GM19463 (cell line): ENCODE measurements around the gene FATE1.
A peak's percentile ranks its signal among the peaks of the same experiment; 100 is the strongest.

ENCODE experiments used
- ATAC-seq: cut with Tn5 transposase; IDR thresholded peaks from one replicate; pipeline ENCODE4 v1.9.1; 2021; ENCODE audit warnings: mild to moderate bottlenecking, moderate library complexity; ENCODE audit not compliant: unreplicated experiment

Gene FATE1

DNA sequence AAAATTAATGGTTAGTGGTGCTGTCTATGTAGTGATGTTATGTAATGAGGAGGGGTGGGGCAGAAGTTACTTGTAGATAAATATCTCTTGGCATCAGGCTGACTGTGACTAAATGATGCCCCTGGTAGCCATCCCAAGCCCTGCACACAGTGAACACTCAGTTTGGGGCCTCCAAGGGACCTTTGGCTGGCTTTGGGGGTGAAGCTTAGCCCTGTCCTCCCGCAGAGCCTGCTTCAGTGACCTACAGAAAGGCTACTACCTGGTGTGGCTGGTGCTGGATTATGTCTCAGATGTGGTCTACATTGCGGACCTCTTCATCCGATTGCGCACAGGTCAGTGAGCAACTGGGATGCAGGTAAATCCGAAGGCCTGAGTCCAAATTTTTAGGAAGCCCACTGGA, 26.5 kb downstream of the FATE1 start:
- ATAC-seq: no peak

DNA sequence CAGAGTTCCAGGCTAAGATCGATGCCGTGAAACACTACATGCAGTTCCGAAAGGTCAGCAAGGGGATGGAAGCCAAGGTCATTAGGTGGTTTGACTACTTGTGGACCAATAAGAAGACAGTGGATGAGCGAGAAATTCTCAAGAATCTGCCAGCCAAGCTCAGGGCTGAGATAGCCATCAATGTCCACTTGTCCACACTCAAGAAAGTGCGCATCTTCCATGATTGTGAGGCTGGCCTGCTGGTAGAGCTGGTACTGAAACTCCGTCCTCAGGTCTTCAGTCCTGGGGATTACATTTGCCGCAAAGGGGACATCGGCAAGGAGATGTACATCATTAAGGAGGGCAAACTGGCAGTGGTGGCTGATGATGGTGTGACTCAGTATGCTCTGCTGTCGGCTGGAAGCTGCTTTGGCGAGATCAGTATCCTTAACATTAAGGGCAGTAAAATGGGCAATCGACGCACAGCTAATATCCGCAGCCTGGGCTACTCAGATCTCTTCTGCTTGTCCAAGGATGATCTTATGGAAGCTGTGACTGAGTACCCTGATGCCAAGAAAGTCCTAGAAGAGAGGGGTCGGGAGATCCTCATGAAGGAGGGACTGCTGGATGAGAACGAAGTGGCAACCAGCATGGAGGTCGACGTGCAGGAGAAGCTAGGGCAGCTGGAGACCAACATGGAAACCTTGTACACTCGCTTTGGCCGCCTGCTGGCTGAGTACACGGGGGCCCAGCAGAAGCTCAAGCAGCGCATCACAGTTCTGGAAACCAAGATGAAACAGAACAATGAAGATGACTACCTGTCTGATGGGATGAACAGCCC, 28.0 kb downstream of the FATE1 start:
- ATAC-seq: no peak

DNA sequence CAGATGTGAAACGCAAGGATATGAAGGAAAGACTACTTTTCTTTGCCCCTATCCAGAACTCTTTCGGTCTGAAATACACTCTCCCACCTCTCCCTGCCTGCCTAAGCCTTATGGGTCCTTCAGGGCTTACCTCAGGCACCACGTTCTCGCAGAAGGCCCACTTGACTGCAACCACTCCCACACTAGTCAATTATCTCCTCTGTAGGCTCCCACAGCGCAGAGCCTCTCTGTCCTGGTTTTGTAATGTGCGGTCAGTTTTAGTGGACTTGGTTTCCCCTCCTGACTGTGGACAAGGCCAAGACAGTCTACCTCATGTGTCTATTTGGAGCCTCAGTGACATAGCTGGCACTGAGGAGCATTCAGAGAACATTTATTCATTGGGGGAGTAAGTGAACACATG, 29.8 kb downstream of the FATE1 start:
- ATAC-seq: no peak

DNA sequence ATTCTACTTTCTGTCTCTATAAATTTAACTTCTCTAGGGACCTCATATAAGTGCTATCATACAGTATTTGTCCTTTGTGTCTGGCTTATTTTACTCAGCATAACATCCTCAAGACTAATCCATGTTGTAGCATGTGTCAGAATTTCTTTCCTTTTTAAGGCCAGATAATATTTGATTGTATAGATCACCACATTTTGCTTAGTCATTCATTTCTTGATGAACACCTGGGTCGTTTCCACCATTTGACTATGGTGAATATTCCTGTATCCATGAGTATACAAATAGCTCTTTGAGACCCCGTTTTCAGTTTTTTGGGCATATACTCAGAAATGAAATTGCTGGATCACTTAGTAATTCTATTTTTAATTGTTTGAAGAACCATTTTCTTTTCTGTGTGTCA, 30.7 kb downstream of the FATE1 start:
- no peak for ATAC-seq

DNA sequence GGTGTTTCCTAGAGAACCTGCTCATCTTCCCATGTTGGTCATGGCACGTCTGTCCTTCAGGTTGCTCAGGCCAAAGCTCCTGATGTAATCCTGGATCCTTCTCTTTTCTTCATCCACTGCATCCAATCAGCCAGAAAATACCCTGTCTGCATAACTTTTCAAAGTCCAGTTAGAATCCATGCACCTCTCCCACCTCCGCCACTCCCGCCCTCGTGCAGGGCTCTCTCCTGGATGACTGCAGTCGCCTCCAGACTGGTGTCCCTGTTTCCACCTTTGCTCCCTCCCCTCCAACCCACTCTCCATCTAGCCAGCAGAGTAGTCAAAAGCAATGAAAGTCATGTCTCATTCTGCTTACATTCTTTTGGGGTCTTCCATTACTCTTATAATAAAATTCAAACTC, 34.7 kb downstream of the FATE1 start:
- no peak for ATAC-seq

DNA sequence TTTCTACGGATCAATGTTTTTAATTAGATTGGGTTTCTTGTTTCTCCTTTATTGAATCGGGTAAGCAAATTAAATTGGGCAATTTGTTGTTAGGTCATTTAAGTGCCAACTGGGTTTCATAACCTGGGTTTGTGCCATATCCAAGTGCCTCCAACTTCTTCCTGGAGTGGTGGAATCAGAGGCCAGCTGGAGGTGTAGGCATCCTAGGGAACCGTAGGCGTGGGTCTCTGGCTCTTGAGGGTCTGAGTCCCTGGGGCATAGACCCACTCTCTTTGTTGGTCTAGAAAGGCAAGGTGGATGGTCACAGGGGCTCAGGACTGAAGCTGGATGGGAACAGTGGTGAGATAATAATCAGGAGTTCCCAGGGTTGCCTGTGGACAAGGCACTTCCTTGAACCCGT, 37.0 kb downstream of the FATE1 start:
- no peak for ATAC-seq

DNA sequence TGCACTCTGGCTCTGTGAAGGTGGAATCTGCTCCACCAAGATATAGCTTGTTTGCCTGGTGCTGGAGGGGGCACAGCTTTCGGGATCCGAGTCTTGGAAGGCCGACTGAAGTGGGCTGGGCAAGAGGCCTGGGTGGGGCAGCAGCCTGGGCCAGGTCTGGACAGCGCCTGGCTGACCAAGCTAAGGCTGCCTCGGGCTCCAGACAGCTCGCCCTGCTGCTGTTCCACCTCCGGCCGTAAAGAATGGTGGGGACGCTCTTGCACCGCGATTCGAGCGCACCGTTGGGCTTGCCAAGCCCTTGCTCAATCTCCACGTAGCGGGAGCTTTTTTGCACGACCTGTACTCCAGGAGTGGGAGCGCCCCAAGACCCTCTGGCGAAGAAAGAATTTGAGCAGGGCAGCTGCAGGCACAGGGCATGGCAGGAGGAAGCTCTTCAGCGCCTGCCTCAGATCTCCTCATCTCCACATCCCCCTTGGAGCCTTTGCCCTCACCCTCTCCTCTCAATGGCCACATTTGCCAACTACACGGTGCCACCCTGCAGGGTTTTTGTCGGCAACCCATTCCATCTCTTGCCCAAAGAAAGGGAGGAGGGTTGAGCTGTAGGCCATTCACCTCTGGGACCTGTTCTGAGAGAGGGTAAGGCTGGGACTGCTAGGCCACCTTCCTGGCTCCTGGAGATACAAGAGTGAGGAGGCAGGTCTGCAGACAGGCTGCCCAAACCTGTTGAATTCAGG, 37.6 kb downstream of the FATE1 start:
- peak; percentile 91 for ATAC-seq

DNA sequence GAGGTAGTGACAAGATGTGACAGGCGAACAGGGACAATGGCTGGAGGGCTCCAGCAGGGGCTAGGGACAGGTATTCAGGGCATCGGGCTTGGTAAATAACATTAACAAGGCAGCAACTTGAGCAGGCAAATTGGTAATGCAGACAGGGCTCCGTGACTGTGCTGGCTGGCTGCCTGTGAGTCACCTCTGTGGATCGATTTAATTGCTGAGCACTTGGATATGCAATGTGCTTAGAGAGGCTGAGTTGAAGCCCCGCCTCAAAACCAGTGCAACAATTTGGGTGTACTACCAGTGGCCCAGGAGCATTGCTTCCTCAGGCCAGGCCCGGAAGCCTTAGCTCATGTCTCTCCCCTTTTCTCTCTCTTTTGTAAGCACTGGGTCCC, 38.2 kb downstream of the FATE1 start:
- ATAC-seq: no peak

DNA sequence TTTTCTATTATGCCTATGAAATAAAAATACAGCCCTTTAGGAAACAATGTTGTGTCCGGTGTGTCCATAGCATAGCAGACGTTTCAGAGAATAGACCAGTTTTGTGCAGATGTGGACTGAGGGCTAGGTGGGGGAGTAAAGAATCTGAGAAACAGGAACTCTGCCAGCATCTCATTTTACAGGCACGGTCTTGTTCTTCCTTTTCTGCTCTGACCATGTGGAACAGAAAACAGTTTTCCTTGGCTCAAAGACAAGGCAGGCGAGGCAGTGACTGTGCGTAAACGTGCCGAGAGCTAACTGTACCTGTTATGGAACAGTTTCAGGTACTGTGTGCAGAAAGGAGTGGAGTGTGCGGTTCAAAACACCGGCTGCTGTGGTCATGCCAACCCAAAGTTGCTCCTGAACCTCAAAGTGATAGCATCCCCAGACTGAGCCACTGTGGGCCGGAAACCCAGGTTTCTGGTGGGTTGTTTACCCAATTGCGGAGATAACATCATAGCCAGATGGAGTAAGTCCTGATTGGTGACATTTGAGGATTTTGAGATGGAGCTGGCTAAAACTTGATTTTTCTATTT, 38.9 kb downstream of the FATE1 start:
- no peak for ATAC-seq

DNA sequence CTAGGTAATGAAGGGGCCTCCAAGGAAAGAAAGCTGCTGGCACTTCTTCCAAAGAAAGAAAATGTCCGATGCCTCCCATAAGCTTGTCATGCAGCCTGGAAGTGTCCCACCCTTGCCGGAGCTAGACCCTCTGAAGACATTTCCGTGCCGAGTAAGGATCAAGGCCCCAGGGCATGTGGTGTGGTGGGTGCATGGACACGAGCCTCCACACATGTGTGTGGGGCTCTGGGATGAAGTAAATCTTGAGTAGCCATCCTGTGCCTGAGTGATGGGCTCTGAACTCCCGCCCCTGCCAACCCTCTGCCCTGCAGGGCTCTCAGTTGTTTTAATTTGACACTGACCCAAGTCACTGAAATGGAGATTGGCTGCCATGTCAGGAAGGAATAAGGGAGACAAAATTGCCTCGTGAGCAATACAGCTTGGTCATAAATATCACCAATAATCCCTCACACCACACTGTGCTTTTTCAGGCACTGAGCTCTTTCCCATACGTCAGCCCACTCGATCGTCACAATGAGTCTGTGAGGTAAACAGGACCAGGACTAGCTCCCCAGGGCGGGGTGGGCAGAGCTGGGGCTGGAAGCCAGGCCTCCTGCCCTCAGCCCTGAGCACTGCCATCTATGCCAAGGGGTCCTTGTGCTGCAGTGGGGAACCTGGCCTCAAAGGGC, 43.3 kb downstream of the FATE1 start:
- no peak for ATAC-seq

DNA sequence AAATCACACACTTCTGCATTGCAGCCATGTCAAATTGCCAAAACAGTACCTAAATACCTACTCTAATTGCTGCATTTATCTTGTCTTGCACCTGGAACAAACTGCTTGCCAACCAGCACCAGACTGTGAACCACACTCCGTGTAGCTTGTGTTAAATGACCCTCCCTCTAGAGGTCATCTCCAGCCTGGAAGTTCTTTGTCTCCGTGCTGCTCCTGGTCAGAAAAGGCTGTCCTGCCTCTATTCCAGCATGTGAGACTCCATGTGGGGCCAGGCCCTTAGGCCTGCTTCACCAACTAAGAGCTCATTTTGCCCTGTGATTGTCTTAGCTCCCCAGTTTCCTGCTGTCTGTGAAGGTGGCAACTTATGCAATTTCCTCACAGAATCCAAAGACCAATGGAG, 47.0 kb downstream of the FATE1 start:
- no peak for ATAC-seq

DNA sequence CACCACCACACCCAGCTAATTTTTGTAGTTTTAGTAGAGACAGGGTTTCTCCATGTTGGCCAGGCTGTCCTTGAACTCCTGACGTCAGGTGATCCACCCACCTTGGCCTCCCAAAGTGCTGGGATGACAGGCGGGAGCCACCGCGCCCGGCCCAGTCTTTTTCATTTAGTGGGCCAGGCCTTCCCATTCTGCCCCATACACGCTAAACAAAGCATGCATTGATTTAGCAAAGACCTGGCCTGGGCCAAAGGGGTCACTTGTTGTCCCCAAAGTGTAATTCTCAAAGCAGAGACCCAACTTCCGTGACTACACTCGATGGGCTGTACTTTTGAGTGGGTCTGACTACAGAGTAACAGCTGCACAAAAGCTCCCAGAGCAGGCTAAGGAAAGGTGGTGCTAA, 47.9 kb downstream of the FATE1 start:
- no peak for ATAC-seq

DNA sequence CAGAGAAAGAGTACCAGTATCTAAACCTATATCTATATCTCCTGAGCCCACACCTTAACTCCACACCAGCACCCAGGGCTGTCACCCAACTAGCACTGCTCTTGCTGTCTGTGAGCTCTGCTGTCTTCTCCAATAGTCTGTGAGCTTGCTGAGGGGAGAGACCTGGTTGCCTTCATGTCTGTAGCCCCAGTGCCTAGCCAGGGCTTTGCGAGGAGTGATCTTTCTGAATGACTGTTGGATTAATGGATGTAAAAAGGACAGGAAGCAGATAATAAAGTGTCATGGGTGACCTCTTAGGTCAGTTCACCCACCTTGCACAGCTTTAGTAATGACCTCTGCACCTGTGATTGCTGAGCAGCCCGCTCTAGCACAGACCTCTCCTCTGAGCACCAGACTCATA, 49.2 kb downstream of the FATE1 start:
- no peak for ATAC-seq

DNA sequence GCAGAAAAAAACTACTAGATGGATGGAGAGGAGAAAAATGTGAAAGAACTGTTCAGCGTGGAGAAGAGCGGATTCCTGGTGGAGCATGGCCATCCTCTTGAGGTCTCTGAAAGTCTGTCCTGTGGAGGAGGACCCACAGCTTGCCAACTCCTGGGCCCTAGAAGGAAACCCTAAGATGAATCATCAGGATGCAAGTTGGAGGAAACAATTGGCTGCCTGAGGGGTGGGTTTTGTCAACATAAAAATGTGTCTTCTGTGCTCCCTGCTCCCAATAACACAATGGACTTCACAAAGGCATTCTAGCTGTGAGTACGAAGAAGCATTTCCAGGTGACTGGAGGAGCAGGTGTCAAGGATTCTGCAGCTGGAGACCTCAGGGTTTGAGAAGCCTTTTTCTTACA, 55.9 kb downstream of the FATE1 start:
- ATAC-seq: no peak
